Fibroblast of skin of abdomen (primary cell): ENCODE data around the gene DDX47.
"Not testable (repeated sequence)": the region's sequence is repeated elsewhere in the genome, so short reads cannot be mapped to it uniquely, and the experiment has no call there.

Experiments used
- DNase-seq: peaks from one replicate; pipeline ENCODE4 v3.0.0-alpha.2; 2013

DDX47 gene

DNA sequence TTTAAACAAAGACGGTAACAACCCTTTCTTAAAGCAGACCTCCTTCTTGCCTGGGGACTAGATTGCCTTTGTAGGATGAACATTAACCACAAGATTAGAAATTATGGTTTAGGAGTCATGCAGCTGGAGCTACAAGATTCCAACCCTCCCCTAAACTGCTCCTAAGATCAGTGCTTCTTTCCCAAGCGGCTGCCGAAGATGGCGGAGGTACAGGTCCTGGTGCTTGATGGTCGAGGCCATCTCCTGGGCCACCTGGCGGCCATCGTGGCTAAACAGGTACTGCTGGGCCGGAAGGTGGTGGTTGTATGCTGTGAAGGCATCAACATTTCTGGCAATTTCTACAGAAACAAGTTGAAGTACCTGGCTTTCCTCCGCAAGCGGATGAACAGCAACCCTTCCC lies 62.2 kb downstream of the DDX47 start:
- not testable (repeated sequence) for DNase-seq

GRCh38 chr12:12877153-12877768 lies 64.1 kb downstream of the DDX47 start:
- no peak for DNase-seq

DNA sequence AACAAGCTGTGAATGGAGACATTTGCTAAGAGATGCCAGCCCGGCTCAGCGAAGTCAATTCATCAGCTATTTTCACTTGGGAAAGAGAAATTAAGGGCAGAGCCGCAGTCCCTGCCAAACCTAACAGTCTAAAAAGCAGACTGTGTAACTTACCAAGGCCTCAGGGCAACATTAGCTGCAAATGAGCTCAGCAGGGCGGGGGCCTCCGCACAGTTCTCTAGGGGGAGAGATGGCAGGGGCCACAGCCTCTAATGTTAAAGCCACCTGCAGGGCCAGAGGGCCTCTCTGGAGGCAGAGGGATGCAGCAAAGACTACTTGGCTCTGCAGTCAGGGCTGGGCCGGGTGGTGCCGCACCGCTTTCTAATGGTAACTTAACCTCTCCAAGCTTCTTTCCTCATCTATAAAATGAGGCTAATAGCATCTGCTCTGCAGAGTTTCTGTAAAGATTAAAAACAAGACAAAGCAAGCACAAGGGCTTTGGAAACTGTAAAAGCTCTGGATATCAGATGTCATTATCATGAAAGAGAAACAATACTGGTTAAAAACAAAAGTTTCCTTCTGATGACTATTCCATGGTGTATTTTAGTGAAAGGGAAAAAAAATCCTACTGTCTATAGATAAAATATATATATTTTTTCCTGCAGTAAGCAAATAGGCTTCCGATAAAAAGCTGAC lies 64.8 kb downstream of the DDX47 start:
- no peak for DNase-seq
